Medulla oblongata (tissue), 1 donor: ENCODE data around the gene CYP51A1.
"Not testable (repeated sequence)": the region's sequence is repeated elsewhere in the genome, so short reads cannot be mapped to it uniquely, and the experiment has no call there.

Experiments used
- DNase-seq: peaks from one replicate; pipeline ENCODE4 v3.0.0-alpha.2; 2015; ENCODE audit errors: extremely low spot score

Gene CYP51A1

DNA sequence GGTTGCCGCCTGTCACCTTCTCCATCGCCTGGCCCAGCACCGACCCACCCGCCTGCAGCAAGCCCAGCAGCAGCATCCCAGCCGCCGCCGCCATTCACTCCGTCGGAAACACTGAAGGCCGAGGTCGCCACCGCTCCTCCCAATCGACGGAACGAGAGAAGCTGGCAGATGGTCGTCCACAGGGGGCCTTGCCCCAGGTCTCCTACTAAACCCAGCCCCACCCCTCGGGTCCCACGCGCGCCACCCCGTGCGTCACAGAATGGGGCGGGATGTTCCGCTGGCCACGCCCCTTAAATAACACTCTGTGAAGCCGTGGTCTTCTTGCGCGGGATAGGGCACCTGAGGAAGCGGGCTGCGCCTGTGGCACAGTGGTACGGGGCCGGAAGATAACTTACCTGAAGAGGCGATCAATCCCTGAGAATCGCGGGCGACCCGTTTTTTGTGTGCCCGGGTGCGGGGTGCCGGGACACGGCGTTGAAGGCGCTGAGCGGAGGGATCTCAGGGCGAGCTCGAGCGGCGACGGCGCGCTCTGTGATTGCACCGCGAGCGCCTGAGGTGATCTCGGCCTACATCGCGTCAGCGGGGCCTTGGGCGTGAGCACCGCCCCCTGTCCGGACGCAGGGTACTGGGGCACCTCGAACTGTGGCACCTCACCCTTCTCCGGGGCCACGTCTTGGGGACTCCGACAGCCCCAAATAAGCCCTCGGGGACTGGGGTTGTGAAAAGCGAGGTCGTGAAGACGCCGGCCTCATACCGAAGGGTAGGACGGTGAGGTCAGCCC lies at the start of gene CYP51A1:
TSS of gene CYP51A1 (minus strand) at position 207 of the 781 bp plus-strand sequence. CDS start at position 94, 113 bp downstream.
- DNase-seq = peak; percentile 96

GRCh38 chr7:92178928-92179924 lies 44.9 kb upstream of the CYP51A1 start, which contains the start of gene LRRD1:
Gene LRRD1 (minus strand): TSS chr7:92179142. CDS start chr7:92165202, 13,940 bp downstream.
- peak; percentile 85 for DNase-seq

GRCh38 chr7:92177362-92177761 lies 43.1 kb upstream of the CYP51A1 start:
- DNase-seq = no peak

- not testable (repeated sequence) for DNase-seq
These were observed 35.3 kb upstream of the CYP51A1 start for GRCh38 chr7:92169529-92169928.

DNA sequence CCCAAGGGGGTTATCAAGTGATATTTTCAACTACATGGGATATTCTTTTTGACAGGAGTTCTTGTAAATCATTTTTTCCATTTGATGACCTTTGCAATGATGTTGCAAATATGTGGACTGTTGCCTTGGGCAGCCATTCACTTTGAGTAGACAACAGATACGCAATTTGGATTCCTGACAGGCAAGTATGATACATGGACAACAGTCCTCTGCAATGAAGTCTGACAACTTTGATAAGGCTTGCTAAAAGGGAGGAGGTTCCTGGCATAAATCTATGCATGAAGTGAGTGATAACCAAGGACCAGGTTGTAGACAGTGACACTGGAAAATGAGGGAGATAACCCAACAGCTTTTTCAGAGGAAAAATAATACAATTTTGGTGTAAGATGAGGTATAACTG lies 27.0 kb upstream of the CYP51A1 start:
- no peak for DNase-seq

- no peak for DNase-seq
These were observed 24.6 kb upstream of the CYP51A1 start for GRCh38 chr7:92158660-92159575.

- DNase-seq = no peak
These were observed 22.7 kb upstream of the CYP51A1 start for GRCh38 chr7:92156990-92157389.

DNA sequence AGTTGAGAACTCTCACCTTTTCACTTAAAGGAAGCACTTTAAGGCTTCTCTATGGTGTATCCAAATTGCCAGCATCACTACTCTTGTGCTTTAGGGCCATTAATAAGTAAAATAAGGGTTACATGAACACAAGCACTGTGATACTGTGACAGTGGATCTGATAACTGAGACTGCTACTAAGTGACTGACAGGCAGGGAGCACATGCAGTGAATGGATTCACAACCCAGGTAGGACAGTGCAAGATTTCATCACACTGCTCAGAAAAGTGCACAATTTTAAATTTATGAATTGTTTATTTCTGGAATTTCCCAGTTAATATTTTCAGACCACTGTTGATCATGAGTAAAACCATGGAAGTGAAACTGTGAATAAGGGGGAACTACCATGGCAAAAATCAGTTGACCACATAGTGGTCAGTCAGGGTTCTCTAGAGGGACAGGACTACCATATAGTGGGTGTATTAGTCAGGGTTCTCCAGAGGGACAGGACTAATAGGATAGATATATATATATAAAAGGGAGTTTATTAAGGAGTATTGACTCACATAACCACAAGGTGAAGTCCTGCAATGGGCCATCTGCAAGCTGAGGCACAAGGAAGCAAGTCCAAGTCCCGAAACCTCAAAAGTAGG lies 20.9 kb upstream of the CYP51A1 start:
- DNase-seq = no peak

- DNase-seq = no peak
These were observed 16.3 kb upstream of the CYP51A1 start for GRCh38 chr7:92150450-92151017.

GRCh38 chr7:92149736-92150239 lies 15.5 kb upstream of the CYP51A1 start:
- no peak for DNase-seq

DNA sequence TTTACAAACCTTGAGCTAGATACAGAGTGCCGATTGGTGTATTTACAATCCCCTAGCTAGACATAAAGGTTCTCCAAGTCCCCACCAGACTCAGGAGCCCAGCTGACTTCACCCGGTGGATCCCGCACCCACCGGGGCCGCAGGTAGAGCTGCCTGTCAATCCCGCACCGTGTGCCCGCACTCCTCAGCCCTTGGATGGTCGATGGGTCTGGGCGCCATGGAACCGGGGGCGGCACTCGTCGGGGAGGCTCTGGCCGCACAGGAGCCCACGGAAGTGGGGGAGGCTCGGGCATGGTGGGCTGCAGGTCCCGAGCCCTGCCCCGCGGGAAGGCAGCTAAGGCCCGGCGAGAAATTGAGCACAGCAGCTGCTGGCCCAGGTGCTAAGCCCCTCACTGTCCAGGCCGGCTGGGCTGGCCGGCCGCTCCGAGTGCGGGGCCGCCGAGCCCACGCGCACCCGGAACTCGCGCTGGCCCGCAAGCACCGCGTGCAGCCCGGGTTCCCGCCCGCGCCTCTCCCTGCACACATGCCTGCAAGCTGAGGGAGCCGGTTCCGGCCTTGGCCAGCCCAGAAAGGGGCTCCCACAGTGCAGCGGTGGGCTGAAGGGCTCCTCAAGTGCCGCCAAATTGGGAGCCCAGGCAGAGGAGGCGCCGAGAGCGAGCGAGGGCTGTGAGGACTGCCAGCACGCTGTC lies 9.1 kb upstream of the CYP51A1 start:
- not testable (repeated sequence) for DNase-seq

GRCh38 chr7:92142791-92143190 lies 8.5 kb upstream of the CYP51A1 start:
- DNase-seq = not testable (repeated sequence)

DNA sequence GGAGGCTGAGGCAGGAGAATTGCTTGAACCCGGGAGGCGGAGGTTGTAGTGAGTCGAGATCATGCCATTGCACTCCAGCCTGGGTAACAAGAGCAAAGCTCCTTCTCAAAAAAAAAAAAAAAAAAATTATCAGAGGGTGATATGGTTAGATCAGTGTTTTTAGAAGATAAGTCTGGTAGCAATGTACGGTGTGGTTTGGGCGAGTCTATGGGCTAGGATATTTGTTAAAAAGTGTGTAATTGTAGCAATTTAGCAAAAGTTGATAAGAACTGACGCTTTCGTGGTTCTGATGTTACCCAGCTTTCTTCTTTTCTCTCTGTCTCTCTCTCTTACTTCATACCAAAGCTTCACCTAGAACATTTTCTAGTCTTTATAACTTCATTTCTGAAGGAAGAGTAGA lies 6.9 kb upstream of the CYP51A1 start:
- DNase-seq = no peak

GRCh38 chr7:92137557-92137956 lies 3.3 kb upstream of the CYP51A1 start:
- no peak for DNase-seq

DNA sequence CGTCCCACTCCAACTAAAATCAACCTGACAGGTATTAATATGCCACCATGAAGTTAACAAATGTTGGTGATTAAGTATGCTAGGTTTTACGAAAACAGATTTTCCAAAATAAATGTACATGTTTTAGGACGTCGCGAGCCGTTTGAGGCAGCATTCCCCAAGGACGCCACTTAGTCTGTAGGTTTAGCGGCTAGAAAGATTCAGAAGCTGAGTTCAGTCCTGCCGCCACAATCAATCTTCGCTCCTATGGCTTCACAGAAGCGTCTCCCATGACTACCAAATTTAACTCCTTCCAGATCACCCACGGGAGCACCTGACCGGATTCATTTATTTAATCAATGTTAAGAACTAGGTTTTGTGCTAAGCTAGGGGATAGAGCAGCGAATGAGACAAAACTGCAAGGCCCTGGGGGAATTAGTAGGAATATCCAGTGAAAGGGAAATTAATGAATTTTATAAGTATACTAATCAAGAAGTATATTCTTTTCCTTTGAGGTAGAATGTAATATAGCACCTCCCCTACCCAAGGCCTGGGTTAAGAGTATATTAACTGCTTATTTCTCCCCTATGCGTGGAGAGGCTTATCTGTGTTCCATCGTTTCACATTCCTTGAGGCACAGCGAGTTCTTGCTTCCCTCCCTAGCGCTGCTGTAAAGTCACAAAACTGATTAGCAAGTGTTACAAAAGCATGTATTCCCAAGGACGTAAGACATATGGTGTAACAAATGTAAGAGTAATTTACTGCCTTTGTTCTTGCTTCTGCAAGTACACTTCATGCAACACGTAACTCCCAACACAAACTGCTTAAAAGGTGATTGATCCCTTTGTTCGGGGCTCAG lies 994 bp upstream of the CYP51A1 start:
- peak; percentile 42 for DNase-seq

- peak; percentile 71 for DNase-seq
These were observed 473 bp downstream of the CYP51A1 start for GRCh38 chr7:92133737-92134270.

DNA sequence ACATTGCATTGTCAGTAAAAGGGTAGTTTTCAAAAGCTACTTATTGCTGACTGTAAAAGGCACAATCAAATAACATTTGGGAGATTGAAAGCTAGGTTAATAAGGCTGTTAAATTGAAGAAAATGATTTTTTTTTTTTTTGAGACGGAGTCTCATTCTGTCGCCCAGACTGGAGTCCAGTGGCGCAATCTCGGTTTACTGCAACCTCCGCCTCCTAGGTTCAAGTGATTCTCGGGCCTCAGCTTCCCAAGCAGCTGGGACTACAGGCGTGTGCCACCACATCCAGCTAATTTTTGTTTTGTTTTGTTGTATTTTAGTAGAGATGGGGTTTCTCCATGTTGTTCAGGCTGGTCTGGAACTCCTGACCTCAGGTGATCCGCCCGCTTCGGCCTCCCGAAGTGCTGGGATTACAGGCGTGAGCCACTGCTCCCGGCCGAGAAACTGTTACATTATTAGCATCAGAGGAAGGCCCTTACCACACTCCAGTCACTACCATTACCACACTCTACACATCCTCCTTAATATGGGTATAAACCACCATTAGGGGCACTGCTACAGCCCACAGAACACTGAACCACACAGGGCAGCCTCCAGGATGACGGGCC lies 1.0 kb downstream of the CYP51A1 start:
- peak; percentile 5 for DNase-seq

DNA sequence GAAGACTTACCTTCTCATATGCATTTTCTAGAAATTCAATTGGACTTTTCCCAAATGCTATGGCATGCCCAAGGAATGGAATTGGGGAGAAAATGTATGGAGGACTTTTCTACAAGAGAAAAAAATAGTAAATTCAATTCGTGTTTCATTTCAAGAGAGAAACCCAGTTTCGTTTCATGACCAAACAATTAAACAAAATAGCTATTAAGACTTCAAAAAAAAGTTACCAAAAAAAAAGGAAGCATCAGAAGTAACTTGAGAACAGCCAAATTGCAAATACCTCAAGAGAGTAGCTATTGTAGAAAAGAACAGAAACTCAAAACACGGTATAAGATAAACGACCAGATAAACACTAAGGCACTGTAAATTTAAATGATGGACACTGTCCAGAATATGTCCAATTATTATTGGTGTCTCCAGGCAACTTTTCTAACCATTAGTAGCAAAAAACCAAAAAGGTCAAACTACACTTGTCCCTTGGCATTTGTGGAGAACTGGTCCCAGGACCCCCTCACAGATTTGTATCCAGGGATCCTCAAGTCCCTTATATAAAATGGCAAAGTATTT lies 2.4 kb downstream of the CYP51A1 start:
- peak; percentile 9 for DNase-seq
